Upper lobe of left lung (tissue), 6 donors: ENCODE results near the gene TMEM192. TPM values are rescaled to one million over a fixed set of nuclear protein-coding genes. Genes with fewer than 3 reads are reported as not detected.
A peak's percentile ranks its signal among the peaks of the same experiment; 100 is the strongest.
"Not testable (repeated sequence)": the region's sequence is repeated elsewhere in the genome, so short reads cannot be mapped to it uniquely, and the experiment has no call there.

ENCODE experiments used
- ATAC-seq, 2 donors: fragments of 200-7000 bp; cut with Tn5 transposase; one replicate each; pipeline ENCODE4 v1.9.1; 2022; ENCODE audit warnings: mild to moderate bottlenecking in 2 of 2, moderate library complexity in 2 of 2; ENCODE audit not compliant: low FRiP score in 2 of 2
- DNase-seq, 2 donors: peaks; one replicate each; pipeline ENCODE4 v3.0.0-alpha.2; 2019 to 2020
- H3K27ac ChIP-seq, 4 donors: fragments of 200-600 bp; sonication (generic); one replicate each; pipeline ENCODE4 v1.5.1; 2016 to 2019
- H3K27me3 ChIP-seq, 4 donors: fragments of 200-600 bp; sonication (generic); one replicate each; pipeline ENCODE4 v1.5.1; 2017 to 2019
- H3K36me3 ChIP-seq, 4 donors: fragments of 200-600 bp; sonication (generic); one replicate each; pipeline ENCODE4 v1.5.1; 2016 to 2019
- H3K4me1 ChIP-seq, 4 donors: fragments of 200-600 bp; sonication (generic); one replicate each; pipeline ENCODE4 v1.5.1; 2018 to 2019
- H3K4me3 ChIP-seq, 4 donors: fragments of 200-600 bp; sonication (generic); one replicate each; pipeline ENCODE4 v1.5.1; 2017 to 2019; ENCODE audit warnings: mild to moderate bottlenecking in 2 of 4, moderate library complexity in 1 of 4
- H3K9me3 ChIP-seq, 4 donors: fragments of 200-600 bp; sonication (generic); one replicate each; pipeline ENCODE4 v1.5.1; 2018 to 2019
- CTCF ChIP-seq, 6 experiments: fragments of 450-650 bp in 4 of 6; fragments of 200-600 bp in 2 of 6; sonication (generic) in 2 of 6; IDR thresholded peaks; one replicate each; pipeline ENCODE4 v1.5.1; 2016 to 2019; ENCODE audit warnings: antibody characterized with exemption in 6 of 6
- EP300 ChIP-seq, 4 donors: sonication (generic); formaldehyde crosslinking; IDR thresholded peaks; one replicate each; pipeline ENCODE4 v1.5.1; 2017; ENCODE audit warnings: antibody characterized with exemption in 4 of 4, control low read depth in 2 of 4
- POLR2A ChIP-seq, 4 donors: fragments of 450-650 bp; IDR thresholded peaks; one replicate each; pipeline ENCODE4 v1.5.1; 2016 to 2017; ENCODE audit warnings: antibody characterized with exemption in 4 of 4, mild to moderate bottlenecking in 2 of 4
- POLR2AphosphoS5 ChIP-seq, 2 donors: sonication (generic); formaldehyde crosslinking; IDR thresholded peaks; one replicate each; pipeline ENCODE4 v1.5.1; 2017; ENCODE audit warnings: antibody characterized with exemption in 2 of 2
- WGBS, 2 donors: methylation state at CpG; one replicate each; pipeline ENCODE4 v1.1.5; 2017 to 2018; 5-methylcytosine and 5-hydroxymethylcytosine counted together
- total RNA-seq, 6 donors: library from RNA; depleted of rRNA in 4 of 6; stranded (reverse); fragments of >200 nt in 4 of 6; gene quantifications; one replicate each; pipeline versions ENCODE4 v1.1.0 to v1.2.1, GENCODE V29; 2016 to 2021
- donor health status: DM: no; HTN: no; CAD: no; lungs with moderate emphysema.
- donor health status: DM: no; HTN: yes; CAD: no; lungs with severe emphysema.

Gene TMEM192
- total RNA-seq, 6 donors from 2014 or later = 6.2 to 20.7 (median 14.9) TPM

- WGBS, 2 donors = 80 to 89% methylated on average over 2 of the region's 2 CpGs
Measured at GRCh38 chr4:165096776-165097175, 15.9 kb downstream of the TMEM192 start.

GRCh38 chr4:165095291-165095690, 17.4 kb downstream of the TMEM192 start:
- no peaks in the 10 kb centered on the region for H3K9me3 ChIP-seq
- ATAC-seq = no peak
- H3K27ac ChIP-seq = no peak overlapping the region
- H3K27me3 ChIP-seq = no peaks in the 10 kb centered on the region
- H3K4me3 ChIP-seq = no peak overlapping the region
- DNase-seq = no peak
- 44 to 54% methylated on average over 1 of the region's 1 CpG for WGBS, 2 donors
- TF ChIP-seq CTCF (IDR thresholded peaks at IDR 0.05) (no peak), EP300 (IDR thresholded peaks at IDR 0.05) (no peak), POLR2AphosphoS5 (IDR thresholded peaks at IDR 0.05) (no peak)
- H3K36me3 ChIP-seq = peaks cover 10 to 57% (median 22%) of the 10 kb centered on the region in 4 donors
- no peaks in the 10 kb centered on the region for H3K4me1 ChIP-seq

More at GRCh38 chr4:165096776-165097175, 15.9 kb downstream of the TMEM192 start:
- no peak overlapping the region for H3K27ac ChIP-seq
- H3K4me3 ChIP-seq = no peak overlapping the region
- DNase-seq (no peak), ATAC-seq (no peak)
- no peaks in the 10 kb centered on the region for H3K27me3 ChIP-seq
- TF ChIP-seq POLR2A (IDR thresholded peaks at IDR 0.05) (no peak), EP300 (IDR thresholded peaks at IDR 0.05) (no peak), POLR2AphosphoS5 (IDR thresholded peaks at IDR 0.05) (no peak), CTCF (IDR thresholded peaks at IDR 0.05) (peak in 2 of 6 experiments; percentile 15 to 22)
- H3K36me3 ChIP-seq = peaks cover 13 to 69% (median 33%) of the 10 kb centered on the region in 4 donors
- H3K4me1 ChIP-seq = no peaks in the 10 kb centered on the region
- H3K9me3 ChIP-seq = no peaks in the 10 kb centered on the region

- WGBS, 2 donors = 96 to 98% methylated on average over 3 of the region's 3 CpGs
- DNase-seq (no peak), ATAC-seq (no peak)
- TF ChIP-seq CTCF (IDR thresholded peaks at IDR 0.05) (no peak), EP300 (IDR thresholded peaks at IDR 0.05) (no peak), POLR2AphosphoS5 (IDR thresholded peaks at IDR 0.05) (no peak), POLR2A (IDR thresholded peaks at IDR 0.05) (no peak)
- H3K27me3 ChIP-seq = no peaks in the 10 kb centered on the region
- H3K9me3 ChIP-seq = no peaks in the 10 kb centered on the region
- H3K36me3 ChIP-seq = peaks cover 9 to 54% (median 21%) of the 10 kb centered on the region in 4 donors
- no peak overlapping the region for H3K4me3 ChIP-seq
- no peaks in the 10 kb centered on the region for H3K4me1 ChIP-seq
- no peak overlapping the region for H3K27ac ChIP-seq
Measured at GRCh38 chr4:165094873-165095272, 17.8 kb downstream of the TMEM192 start.

- H3K27me3 ChIP-seq, H3K27ac ChIP-seq, H3K4me3 ChIP-seq, H3K9me3 ChIP-seq, H3K4me1 ChIP-seq, ATAC-seq, DNase-seq: not testable (repeated sequence)
- 99 to 100% methylated on average over 8 of the region's 8 CpGs for WGBS, 2 donors
- H3K36me3 ChIP-seq = peaks cover 10 to 60% (median 21%) of the 10 kb centered on the region in 4 donors
Measured at GRCh38 chr4:165092187-165092586, 20.5 kb downstream of the TMEM192 start.

- Histone ChIP-seq H3K36me3 (peaks cover 13 to 72% (median 34%) of the 10 kb centered on the region in 4 donors), H3K27me3 (no peaks in the 10 kb centered on the region), H3K4me3 (no peak overlapping the region), H3K9me3 (no peaks in the 10 kb centered on the region), H3K4me1 (no peaks in the 10 kb centered on the region), H3K27ac (no peak overlapping the region)
- no peak for DNase-seq
- no peak for TF ChIP-seq EP300 (IDR thresholded peaks at IDR 0.05)
- no peak for TF ChIP-seq POLR2A (IDR thresholded peaks at IDR 0.05)
- no peak for TF ChIP-seq POLR2AphosphoS5 (IDR thresholded peaks at IDR 0.05)
- TF ChIP-seq CTCF (IDR thresholded peaks at IDR 0.05) = no peak
- whole genome bisulfite sequencing, 2 donors = 82 to 88% methylated on average over 3 of the region's 3 CpGs
- no peak for ATAC-seq
Measured at GRCh38 chr4:165088366-165088765, 24.3 kb downstream of the TMEM192 start.
